ENCODE results near the gene ZNF646. TPM values are rescaled to one million over a fixed set of nuclear protein-coding genes. Genes with fewer than 3 reads are reported as not detected.

Gene ZNF646
- total and polyA plus RNA-seq, 2 of the 13 experiments (the other 11 are each of a cell fraction or from before 2014, with no cell fraction given), result 3.4 to 10.9 TPM

DNA sequence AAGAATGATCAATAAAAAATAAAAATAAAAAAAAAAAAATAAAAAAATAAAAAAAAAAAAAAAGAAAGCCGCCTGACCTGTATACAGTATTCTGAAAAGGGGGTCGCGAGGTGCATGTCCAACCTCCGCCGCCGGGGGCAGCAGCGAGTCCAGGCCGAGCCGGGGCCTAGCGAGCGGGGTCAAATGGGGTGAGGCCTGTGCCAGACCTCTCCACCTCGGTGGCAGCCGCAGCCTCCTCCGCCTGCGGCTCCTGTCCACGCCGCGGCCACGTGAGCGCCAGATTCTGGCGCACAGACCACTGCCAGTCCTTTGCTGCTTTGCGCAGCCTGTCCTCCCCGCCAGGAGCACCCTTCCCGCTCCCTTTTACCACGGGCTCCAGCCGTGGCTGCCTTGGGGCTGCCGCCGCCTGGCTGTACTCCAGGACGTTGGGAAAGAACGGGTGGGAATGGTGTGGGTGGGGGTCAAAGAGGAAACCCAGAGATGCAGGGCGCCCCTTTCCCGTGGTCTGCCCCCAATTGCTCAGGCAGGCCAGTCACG lies 31.5 kb downstream of the ZNF646 start (continued):
- TF ChIP-seq, protein P1, sequence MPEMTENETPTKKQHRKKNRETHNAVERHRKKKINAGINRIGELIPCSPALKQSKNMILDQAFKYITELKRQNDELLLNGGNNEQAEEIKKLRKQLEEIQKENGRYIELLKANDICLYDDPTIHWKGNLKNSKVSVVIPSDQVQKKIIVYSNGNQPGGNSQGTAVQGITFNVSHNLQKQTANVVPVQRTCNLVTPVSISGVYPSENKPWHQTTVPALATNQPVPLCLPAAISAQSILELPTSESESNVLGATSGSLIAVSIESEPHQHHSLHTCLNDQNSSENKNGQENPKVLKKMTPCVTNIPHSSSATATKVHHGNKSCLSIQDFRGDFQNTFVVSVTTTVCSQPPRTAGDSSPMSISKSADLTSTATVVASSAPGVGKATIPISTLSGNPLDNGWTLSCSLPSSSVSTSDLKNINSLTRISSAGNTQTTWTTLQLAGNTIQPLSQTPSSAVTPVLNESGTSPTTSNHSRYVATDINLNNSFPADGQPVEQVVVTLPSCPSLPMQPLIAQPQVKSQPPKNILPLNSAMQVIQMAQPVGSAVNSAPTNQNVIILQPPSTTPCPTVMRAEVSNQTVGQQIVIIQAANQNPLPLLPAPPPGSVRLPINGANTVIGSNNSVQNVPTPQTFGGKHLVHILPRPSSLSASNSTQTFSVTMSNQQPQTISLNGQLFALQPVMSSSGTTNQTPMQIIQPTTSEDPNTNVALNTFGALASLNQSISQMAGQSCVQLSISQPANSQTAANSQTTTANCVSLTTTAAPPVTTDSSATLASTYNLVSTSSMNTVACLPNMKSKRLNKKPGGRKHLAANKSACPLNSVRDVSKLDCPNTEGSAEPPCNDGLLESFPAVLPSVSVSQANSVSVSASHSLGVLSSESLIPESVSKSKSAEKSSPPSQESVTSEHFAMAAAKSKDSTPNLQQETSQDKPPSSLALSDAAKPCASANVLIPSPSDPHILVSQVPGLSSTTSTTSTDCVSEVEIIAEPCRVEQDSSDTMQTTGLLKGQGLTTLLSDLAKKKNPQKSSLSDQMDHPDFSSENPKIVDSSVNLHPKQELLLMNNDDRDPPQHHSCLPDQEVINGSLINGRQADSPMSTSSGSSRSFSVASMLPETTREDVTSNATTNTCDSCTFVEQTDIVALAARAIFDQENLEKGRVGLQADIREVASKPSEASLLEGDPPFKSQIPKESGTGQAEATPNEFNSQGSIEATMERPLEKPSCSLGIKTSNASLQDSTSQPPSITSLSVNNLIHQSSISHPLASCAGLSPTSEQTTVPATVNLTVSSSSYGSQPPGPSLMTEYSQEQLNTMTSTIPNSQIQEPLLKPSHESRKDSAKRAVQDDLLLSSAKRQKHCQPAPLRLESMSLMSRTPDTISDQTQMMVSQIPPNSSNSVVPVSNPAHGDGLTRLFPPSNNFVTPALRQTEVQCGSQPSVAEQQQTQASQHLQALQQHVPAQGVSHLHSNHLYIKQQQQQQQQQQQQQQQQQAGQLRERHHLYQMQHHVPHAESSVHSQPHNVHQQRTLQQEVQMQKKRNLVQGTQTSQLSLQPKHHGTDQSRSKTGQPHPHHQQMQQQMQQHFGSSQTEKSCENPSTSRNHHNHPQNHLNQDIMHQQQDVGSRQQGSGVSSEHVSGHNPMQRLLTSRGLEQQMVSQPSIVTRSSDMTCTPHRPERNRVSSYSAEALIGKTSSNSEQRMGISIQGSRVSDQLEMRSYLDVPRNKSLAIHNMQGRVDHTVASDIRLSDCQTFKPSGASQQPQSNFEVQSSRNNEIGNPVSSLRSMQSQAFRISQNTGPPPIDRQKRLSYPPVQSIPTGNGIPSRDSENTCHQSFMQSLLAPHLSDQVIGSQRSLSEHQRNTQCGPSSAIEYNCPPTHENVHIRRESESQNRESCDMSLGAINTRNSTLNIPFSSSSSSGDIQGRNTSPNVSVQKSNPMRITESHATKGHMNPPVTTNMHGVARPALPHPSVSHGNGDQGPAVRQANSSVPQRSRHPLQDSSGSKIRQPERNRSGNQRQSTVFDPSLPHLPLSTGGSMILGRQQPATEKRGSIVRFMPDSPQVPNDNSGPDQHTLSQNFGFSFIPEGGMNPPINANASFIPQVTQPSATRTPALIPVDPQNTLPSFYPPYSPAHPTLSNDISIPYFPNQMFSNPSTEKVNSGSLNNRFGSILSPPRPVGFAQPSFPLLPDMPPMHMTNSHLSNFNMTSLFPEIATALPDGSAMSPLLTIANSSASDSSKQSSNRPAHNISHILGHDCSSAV (CRISPR knock-in tag; IDR thresholded peaks at IDR 0.05; ENCODE audit: borderline replicate concordance), result peak; percentile 87; the same call in 1 of the 2 replicates
- TF ChIP-seq ZNF839 (CRISPR knock-in tag; IDR thresholded peaks at IDR 0.05; ENCODE audit: borderline replicate concordance), result peak; percentile 89; the same call in 1 of the 2 replicates
- TF ChIP-seq, protein P2, sequence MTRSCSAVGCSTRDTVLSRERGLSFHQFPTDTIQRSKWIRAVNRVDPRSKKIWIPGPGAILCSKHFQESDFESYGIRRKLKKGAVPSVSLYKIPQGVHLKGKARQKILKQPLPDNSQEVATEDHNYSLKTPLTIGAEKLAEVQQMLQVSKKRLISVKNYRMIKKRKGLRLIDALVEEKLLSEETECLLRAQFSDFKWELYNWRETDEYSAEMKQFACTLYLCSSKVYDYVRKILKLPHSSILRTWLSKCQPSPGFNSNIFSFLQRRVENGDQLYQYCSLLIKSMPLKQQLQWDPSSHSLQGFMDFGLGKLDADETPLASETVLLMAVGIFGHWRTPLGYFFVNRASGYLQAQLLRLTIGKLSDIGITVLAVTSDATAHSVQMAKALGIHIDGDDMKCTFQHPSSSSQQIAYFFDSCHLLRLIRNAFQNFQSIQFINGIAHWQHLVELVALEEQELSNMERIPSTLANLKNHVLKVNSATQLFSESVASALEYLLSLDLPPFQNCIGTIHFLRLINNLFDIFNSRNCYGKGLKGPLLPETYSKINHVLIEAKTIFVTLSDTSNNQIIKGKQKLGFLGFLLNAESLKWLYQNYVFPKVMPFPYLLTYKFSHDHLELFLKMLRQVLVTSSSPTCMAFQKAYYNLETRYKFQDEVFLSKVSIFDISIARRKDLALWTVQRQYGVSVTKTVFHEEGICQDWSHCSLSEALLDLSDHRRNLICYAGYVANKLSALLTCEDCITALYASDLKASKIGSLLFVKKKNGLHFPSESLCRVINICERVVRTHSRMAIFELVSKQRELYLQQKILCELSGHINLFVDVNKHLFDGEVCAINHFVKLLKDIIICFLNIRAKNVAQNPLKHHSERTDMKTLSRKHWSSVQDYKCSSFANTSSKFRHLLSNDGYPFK (CRISPR knock-in tag; IDR thresholded peaks at IDR 0.05; ENCODE audit: borderline replicate concordance), result peak; percentile 74; the same call in 1 of the 2 replicates
- TF ChIP-seq, protein P3, sequence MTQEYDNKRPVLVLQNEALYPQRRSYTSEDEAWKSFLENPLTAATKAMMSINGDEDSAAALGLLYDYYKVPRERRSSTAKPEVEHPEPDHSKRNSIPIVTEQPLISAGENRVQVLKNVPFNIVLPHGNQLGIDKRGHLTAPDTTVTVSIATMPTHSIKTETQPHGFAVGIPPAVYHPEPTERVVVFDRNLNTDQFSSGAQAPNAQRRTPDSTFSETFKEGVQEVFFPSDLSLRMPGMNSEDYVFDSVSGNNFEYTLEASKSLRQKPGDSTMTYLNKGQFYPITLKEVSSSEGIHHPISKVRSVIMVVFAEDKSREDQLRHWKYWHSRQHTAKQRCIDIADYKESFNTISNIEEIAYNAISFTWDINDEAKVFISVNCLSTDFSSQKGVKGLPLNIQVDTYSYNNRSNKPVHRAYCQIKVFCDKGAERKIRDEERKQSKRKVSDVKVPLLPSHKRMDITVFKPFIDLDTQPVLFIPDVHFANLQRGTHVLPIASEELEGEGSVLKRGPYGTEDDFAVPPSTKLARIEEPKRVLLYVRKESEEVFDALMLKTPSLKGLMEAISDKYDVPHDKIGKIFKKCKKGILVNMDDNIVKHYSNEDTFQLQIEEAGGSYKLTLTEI (CRISPR knock-in tag; conservative IDR thresholded peaks at IDR 0.05), result no peak
- peak; percentile 64; the same call in 1 of the 2 replicates for TF ChIP-seq GATA4 (IDR thresholded peaks at IDR 0.05; ENCODE audit: borderline replicate concordance, low read depth)
- peak; percentile 97 for TF ChIP-seq MED8 (CRISPR knock-in tag; IDR thresholded peaks at IDR 0.05; ENCODE audit: insufficient replicate concordance)
- peak; percentile 90 for TF ChIP-seq ELF3 (CRISPR knock-in tag; IDR thresholded peaks at IDR 0.05)
- TF ChIP-seq KMT2A (CRISPR knock-in tag; IDR thresholded peaks at IDR 0.05), result peak; percentile 68
- TF ChIP-seq, protein P4, sequence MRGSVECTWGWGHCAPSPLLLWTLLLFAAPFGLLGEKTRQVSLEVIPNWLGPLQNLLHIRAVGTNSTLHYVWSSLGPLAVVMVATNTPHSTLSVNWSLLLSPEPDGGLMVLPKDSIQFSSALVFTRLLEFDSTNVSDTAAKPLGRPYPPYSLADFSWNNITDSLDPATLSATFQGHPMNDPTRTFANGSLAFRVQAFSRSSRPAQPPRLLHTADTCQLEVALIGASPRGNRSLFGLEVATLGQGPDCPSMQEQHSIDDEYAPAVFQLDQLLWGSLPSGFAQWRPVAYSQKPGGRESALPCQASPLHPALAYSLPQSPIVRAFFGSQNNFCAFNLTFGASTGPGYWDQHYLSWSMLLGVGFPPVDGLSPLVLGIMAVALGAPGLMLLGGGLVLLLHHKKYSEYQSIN (CRISPR knock-in tag; IDR thresholded peaks at IDR 0.05; ENCODE audit: borderline replicate concordance), result peak; percentile 83; the same call in 1 of the 2 replicates
- peak; percentile 84; the same call in 1 of the 2 replicates for TF ChIP-seq ZFYVE20 (CRISPR knock-in tag; IDR thresholded peaks at IDR 0.05; ENCODE audit: borderline replicate concordance, low read depth)
- TF ChIP-seq ZNF296 (CRISPR knock-in tag; conservative IDR thresholded peaks at IDR 0.05), result peak; percentile 89; the same call in 1 of the 2 replicates
- TF ChIP-seq, protein P5, sequence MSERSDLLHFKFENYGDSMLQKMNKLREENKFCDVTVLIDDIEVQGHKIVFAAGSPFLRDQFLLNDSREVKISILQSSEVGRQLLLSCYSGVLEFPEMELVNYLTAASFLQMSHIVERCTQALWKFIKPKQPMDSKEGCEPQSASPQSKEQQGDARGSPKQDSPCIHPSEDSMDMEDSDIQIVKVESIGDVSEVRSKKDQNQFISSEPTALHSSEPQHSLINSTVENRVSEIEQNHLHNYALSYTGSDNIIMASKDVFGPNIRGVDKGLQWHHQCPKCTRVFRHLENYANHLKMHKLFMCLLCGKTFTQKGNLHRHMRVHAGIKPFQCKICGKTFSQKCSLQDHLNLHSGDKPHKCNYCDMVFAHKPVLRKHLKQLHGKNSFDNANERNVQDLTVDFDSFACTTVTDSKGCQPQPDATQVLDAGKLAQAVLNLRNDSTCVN (CRISPR knock-in tag; IDR thresholded peaks at IDR 0.05; ENCODE audit: borderline replicate concordance), result peak; percentile 93
